Measurements from ENCODE around the gene CAPN3. TPM values are rescaled to one million over a fixed set of nuclear protein-coding genes. Genes with fewer than 3 reads are reported as not detected.

The CAPN3 gene
- total RNA-seq, 1 experiment from 2014 or later = 0.54 TPM

DNA sequence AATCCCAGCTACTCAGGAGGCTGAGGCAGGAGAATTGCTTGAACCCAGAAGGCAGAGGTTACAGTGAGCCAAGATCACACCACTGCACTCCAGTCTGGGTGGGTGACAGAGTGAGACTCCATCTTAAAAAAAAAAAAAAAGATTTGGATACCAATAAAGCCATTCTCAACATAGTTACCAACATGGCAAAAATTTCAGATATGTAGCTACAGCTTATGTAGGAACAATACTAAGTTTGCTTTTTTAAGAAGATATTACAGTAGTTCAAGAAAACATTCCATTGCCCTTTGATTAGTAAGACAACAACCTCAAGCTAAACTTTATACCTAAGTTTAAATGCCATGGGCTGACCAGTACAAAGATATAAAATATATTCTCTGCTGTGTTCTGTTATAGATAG, 97.2 kb downstream of the CAPN3 start:
- peak overlapping the region; percentile 95 for H3K27ac ChIP-seq (ENCODE audit: low read depth, low read length, poor library complexity, severe bottlenecking)
- H3K4me3 ChIP-seq (ENCODE audit: low read depth, low read length, poor library complexity, severe bottlenecking) = peak overlapping the region; percentile 27
- ChIA-PET POLR2A (ENCODE audit: low non-redundant PET) (no interaction called here), CTCF (no interaction called here)
- H3K4me1 ChIP-seq (ENCODE audit: insufficient read depth, low read length, poor library complexity, severe bottlenecking) = peaks cover 55% of the 10 kb centered on the region
- peaks cover 8% of the 10 kb centered on the region for H3K36me3 ChIP-seq (ENCODE audit: insufficient read depth, low read length, poor library complexity, severe bottlenecking)
- no peaks in the 10 kb centered on the region for H3K27me3 ChIP-seq (replicated peaks; ENCODE audit: insufficient read depth, low read depth, low read length, poor library complexity)
- intact Hi-C loops (cut with micrococcal nuclease; ENCODE audit: unreplicated experiment) = no loop called here
- no peak for DNase-seq (ENCODE audit: low spot score)
- TF ChIP-seq, protein P1, sequence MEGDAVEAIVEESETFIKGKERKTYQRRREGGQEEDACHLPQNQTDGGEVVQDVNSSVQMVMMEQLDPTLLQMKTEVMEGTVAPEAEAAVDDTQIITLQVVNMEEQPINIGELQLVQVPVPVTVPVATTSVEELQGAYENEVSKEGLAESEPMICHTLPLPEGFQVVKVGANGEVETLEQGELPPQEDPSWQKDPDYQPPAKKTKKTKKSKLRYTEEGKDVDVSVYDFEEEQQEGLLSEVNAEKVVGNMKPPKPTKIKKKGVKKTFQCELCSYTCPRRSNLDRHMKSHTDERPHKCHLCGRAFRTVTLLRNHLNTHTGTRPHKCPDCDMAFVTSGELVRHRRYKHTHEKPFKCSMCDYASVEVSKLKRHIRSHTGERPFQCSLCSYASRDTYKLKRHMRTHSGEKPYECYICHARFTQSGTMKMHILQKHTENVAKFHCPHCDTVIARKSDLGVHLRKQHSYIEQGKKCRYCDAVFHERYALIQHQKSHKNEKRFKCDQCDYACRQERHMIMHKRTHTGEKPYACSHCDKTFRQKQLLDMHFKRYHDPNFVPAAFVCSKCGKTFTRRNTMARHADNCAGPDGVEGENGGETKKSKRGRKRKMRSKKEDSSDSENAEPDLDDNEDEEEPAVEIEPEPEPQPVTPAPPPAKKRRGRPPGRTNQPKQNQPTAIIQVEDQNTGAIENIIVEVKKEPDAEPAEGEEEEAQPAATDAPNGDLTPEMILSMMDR (conservative IDR thresholded peaks at IDR 0.05; ENCODE audit: low read depth, low read length) = no peak
- TF ChIP-seq EZH2 (IDR thresholded peaks at IDR 0.05; ENCODE audit: borderline replicate concordance, low read depth, low read length, poor library complexity, severe bottlenecking) = no peak
- H3K9me3 ChIP-seq (ENCODE audit: low read depth, low read length, poor library complexity, severe bottlenecking) = no peaks in the 10 kb centered on the region
- no TSS peak for BruUV-seq (replicated peaks)

DNA sequence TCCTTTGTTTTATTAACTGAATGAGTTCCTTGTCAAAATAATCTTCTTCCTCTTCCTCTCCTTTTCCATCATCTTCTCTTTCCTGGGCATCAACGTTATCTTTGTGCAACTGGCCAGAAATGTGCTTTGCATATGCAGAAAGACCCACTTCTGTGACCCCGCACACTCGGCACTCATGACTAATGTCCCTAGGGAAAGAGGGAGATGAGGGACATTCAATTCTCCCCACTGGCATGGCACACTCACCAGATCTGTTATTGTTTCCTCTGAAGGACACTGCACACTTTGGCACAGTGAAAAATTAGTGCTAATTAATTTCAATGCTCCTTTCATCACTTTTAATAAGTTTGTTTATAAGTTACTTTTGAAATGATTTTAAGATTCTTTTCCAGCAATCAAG, 97.7 kb downstream of the CAPN3 start:
- intact Hi-C loops (cut with micrococcal nuclease; ENCODE audit: unreplicated experiment) = no loop called here
- peak; percentile 51 for DNase-seq (ENCODE audit: low spot score)
- H3K27me3 ChIP-seq (replicated peaks; ENCODE audit: insufficient read depth, low read depth, low read length, poor library complexity) = no peaks in the 10 kb centered on the region
- H3K27ac ChIP-seq (ENCODE audit: low read depth, low read length, poor library complexity, severe bottlenecking) = peak overlapping the region; percentile 95
- no peaks in the 10 kb centered on the region for H3K9me3 ChIP-seq (ENCODE audit: low read depth, low read length, poor library complexity, severe bottlenecking)
- CTCF ChIA-PET = no interaction called here
- TSS peak; percentile 43 for BruUV-seq (replicated peaks)
- peaks cover 59% of the 10 kb centered on the region for H3K4me1 ChIP-seq (ENCODE audit: insufficient read depth, low read length, poor library complexity, severe bottlenecking)
- POLR2A ChIA-PET (ENCODE audit: low non-redundant PET) = no interaction called here
- peak overlapping the region; percentile 27 for H3K4me3 ChIP-seq (ENCODE audit: low read depth, low read length, poor library complexity, severe bottlenecking)
- TF ChIP-seq EZH2 (IDR thresholded peaks at IDR 0.05; ENCODE audit: borderline replicate concordance, low read depth, low read length, poor library complexity, severe bottlenecking) = no peak
- TF ChIP-seq, protein P1 (conservative IDR thresholded peaks at IDR 0.05; ENCODE audit: low read depth, low read length) = no peak
- H3K36me3 ChIP-seq (ENCODE audit: insufficient read depth, low read length, poor library complexity, severe bottlenecking) = peaks cover 4% of the 10 kb centered on the region

DNA sequence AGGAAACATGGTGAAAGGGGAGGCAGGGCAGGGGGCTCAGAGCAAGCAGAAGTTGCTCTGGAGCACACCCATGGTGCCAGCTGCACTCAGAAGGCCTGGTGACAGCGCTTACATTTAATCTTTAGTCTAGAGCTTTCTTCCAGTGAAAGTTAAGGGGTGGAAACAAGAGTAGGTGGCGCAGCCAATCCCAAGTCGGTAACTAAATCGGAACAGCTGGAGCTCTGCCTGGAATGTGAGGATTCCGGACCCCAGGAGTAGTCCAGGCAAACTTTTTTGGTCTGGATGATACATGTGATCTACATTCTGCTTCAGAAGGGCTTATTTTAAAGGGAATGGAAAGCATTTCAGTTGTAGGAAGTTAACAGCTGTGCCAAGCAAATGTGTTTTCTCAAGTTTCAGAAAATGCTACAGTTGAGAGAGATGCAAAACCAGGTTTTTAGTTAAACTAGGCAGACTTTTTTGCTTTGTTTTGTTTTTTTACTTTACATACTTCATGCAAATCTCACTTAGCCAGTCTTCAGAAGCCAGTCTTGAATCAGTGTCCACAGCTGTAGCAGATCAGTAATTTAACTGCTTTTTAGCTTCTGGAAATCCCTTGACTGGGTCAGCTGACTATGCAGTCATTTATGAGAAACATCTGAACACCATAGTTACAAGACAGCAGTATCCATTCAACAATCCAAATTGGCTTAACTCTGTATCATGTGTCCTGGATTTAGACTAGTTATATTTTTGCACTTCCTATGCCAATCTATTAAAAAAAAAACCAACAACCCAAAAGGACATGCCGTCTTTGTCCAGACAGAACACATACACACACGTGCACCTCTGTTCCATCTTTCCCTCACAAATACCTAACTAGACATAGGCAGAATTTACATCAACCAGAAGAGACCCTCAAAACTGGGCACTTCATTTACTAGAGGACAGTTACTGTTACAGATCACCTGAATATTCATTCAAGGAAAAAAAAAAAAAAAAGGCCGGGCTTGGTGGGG, 98.4 kb downstream of the CAPN3 start:
- BruUV-seq (replicated peaks) = no TSS peak
- Histone ChIP-seq H3K27ac (ENCODE audit: low read depth, low read length, poor library complexity, severe bottlenecking) (peak overlapping the region; percentile 95), H3K27me3 (replicated peaks; ENCODE audit: insufficient read depth, low read depth, low read length, poor library complexity) (no peaks in the 10 kb centered on the region), H3K36me3 (ENCODE audit: insufficient read depth, low read length, poor library complexity, severe bottlenecking) (peaks cover 3% of the 10 kb centered on the region), H3K4me3 (ENCODE audit: low read depth, low read length, poor library complexity, severe bottlenecking) (peak overlapping the region; percentile 27), H3K4me1 (ENCODE audit: insufficient read depth, low read length, poor library complexity, severe bottlenecking) (peaks cover 61% of the 10 kb centered on the region), H3K9me3 (ENCODE audit: low read depth, low read length, poor library complexity, severe bottlenecking) (no peaks in the 10 kb centered on the region)
- TF ChIP-seq EZH2 (IDR thresholded peaks at IDR 0.05; ENCODE audit: borderline replicate concordance, low read depth, low read length, poor library complexity, severe bottlenecking) = no peak
- TF ChIP-seq, protein P1 (conservative IDR thresholded peaks at IDR 0.05; ENCODE audit: low read depth, low read length) = no peak
- intact Hi-C loops (cut with micrococcal nuclease; ENCODE audit: unreplicated experiment) = no loop called here
- peak; percentile 94 for DNase-seq (ENCODE audit: low spot score)
- CTCF ChIA-PET = no interaction called here
- POLR2A ChIA-PET (ENCODE audit: low non-redundant PET) = no interaction called here
